HG02943 (cell line): ENCODE results near the gene HM13.
"Not testable (repeated sequence)": the region's sequence is repeated elsewhere in the genome, so short reads cannot be mapped to it uniquely, and the experiment has no call there.

ENCODE experiments used
- ATAC-seq: cut with Tn5 transposase; IDR thresholded peaks from one replicate; pipeline ENCODE4 v1.9.1; 2021; ENCODE audit warnings: mild to moderate bottlenecking, low read depth, moderate library complexity; ENCODE audit not compliant: unreplicated experiment

HM13 gene

GRCh38 chr20:31500527-31500926, 13.7 kb upstream of the HM13 start:
- no peak for ATAC-seq

DNA sequence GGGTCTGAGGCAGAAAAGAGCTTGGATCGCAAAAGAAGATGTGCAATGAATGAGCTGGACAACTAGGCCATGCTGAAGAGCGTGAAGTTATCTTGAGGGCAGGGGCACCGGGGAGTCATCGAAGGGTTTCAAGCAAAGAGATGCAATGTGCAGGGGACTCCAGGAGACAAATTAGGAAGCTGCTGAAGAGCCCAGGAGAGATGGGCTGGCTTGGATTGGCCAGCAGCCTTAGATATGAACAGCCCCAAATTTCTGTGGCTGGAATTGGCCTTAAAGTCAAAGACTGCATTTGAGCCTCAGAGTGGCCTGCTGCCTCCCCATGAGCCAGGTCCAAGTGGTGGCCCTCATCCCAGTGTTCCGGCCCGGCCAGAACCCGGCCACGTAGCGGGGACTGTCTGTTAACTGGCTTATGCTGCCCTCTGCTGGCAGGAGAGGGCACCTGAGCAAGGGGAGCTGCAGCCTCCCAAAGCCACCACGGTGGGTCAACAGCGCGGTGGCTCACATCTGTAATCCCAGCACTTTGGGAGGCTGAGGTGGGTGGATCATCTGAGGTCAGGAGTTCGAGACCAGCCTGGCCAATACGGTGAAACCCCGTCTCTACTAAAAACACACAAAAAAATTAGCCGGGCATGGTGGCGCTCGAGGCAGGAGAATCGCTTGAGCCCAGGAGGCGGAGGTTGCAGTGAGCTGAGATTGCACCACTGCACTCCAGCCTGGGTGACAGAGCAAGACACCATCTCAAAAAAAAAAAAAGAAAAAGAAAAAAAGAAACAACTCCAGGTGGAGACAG, 11.2 kb upstream of the HM13 start:
- ATAC-seq, result peak; percentile 95

GRCh38 chr20:31505903-31506302, 8.3 kb upstream of the HM13 start:
- ATAC-seq, result no peak

GRCh38 chr20:31508517-31509244, 5.6 kb upstream of the HM13 start:
- ATAC-seq, result no peak

- ATAC-seq, result peak; percentile 2
Measured at GRCh38 chr20:31515072-31515774, 981 bp downstream of the HM13 start.

GRCh38 chr20:31515775-31516107, 1.5 kb downstream of the HM13 start:
- ATAC-seq, result no peak

DNA sequence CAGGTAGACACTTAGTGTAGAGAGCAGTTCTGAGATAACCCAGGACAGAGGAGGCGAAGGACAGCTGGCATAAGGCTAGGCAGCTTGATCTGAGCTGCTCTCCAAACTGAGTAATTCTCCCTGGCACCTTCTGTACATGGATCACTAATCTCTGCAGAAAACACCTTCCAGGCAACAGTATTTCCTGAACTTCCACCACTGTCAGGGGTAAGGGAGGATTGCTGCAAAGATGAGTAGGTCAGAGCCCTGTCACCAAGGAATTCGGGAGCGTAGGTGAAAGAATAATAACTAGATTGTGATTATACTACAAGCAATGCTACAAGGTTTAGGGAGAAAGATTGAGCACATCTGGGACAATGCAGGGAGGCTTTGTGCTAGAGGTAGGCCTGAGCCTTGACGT, 1.9 kb downstream of the HM13 start:
- ATAC-seq, result no peak

- no peak for ATAC-seq
Measured at GRCh38 chr20:31516651-31517050, 2.4 kb downstream of the HM13 start.

DNA sequence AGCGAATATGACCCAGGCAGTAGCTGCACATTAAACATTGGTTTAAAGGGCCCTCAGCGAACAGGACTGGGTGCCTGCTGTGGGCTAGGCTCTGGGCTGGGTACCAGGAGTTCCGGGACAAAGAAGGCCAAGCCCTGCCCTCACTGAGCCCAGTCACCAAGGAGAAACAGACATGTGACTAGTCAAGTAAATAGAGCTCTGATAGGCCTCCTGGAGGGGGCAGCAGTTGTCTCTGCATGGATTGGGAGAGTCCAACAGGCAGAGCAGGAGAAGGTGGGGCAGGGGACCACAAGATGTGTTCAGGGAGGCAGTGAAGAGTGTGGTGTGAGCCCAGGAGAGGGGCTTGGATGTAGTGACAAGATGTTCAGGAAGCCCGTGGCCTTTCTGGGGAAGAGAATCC, 3.1 kb downstream of the HM13 start:
- ATAC-seq, result no peak

DNA sequence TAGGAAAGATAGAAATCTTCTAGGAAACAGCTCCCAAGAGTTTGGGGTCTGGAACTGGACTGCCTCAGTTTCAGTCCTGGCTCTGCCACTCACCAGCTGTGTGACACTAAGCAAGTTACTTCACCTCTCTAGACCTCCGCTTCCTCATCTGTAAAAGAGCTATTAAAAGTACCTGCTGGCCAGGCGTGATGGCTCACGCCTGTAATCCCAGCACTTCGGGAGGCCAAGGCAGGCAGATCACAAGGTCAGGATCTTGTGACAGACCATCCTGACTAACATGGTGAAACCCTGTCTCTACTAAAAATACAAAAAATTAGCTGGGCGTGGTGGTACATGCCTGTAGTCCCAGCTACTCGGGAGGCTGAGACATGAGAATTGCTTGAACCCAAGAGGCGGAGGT, 7.0 kb downstream of the HM13 start:
- ATAC-seq, result not testable (repeated sequence)

- ATAC-seq, result no peak
Measured at GRCh38 chr20:31522731-31523130, 8.5 kb downstream of the HM13 start.

- ATAC-seq, result no peak
Measured at GRCh38 chr20:31523361-31524283, 9.4 kb downstream of the HM13 start.

DNA sequence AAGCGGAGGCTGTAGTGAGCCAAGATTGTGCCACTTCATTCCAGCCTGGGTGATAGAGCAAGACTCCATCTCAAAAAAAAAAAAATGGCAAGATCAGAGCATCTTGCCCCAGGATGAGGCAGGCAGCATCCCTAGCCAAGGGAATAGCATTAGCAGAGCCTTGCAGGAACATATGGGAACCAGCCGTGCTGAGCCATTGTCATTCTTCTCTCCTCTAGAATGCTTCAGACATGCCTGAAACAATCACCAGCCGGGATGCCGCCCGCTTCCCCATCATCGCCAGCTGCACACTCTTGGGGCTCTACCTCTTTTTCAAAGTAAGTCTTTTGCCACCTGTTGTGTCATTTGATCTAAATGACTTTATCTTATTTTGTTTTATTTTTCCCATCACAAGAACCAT, 13.0 kb downstream of the HM13 start:
- ATAC-seq, result no peak

DNA sequence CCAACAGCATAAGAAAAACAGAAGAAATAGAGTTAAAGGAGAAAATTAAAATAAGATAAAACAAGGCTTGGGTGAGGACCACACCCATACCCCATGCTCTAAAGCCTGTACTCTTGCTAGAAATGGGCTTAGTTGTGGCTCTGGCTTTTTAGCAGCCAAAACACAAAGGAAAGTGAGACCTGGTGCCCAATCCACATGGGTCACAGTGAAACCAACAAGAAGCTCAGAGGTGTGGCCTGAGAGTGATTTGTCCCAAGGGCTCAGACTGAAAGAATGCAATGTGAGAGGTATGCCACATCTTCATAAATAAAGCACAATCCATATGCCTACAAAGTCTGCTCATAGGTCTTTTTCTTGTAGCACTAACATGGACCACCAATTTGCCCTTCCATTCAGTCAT, 21.1 kb downstream of the HM13 start:
- ATAC-seq, result no peak

DNA sequence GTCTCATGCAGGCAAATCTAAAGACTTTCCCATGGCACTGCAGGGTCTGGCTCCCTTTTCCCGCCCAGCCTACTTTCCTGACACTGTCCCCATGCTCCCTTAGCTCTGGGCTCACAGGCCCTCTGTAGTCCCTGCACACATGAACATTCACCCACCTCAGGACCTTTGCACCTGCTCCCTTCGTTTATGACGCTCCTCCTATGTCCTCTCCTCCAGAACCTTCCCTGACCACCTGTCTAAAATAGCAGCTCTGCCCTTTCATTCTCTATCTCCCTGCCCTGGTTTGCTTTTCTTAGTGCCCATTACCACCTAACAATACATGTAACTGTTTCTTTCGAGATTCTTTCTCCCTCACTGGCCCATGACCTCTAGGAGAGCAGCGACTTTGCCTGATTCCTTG, 22.3 kb downstream of the HM13 start:
- no peak for ATAC-seq

GRCh38 chr20:31537116-31537871, 23.1 kb downstream of the HM13 start:
- ATAC-seq, result no peak

GRCh38 chr20:31537890-31538289, 23.6 kb downstream of the HM13 start:
- ATAC-seq, result no peak

- ATAC-seq, result no peak
Measured at GRCh38 chr20:31538326-31538725, 24.1 kb downstream of the HM13 start.

DNA sequence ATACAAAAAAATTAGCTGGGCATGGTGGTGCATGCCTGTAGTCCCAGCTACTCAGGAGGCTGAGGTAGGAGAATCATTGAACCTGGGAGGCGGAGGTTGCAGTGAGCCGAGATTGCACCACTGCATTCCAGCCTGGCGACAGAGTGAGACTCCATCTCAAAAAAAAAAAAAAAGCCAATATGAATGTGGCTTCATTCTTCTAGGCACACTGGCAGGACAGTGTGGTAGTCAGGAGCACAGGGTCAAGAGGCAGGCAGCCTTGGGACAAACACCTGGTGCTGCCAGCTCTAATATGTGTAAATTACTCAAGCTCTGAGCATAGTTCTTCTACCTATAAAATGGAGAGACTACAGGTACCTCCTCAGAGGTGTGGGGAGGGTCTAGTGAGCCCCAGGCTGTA, 25.4 kb downstream of the HM13 start:
- ATAC-seq, result not testable (repeated sequence)

GRCh38 chr20:31540406-31540805, 26.2 kb downstream of the HM13 start:
- no peak for ATAC-seq
